Neural progenitor cell (in vitro differentiated cells): Measurements from ENCODE around the gene UBE2D2. TPM values are rescaled to one million over a fixed set of nuclear protein-coding genes. Genes with fewer than 3 reads are reported as not detected.

Experiments used
- DNase-seq: peaks from one replicate; pipeline ENCODE4 v3.0.0-alpha.2; 2016; ENCODE audit warnings: low spot score
- H2AFZ ChIP-seq: fragments of 200-600 bp; sonication (generic); replicated peaks from 2 replicates; pipeline ENCODE4 v1.6.1; 2016; ENCODE audit warnings: antibody characterized with exemption
- H3F3A ChIP-seq: fragments of 200-600 bp; sonication (generic); 2 replicates; pipeline ENCODE4 v1.6.1; 2016; ENCODE audit warnings: antibody characterized with exemption, low read depth
- H3K27ac ChIP-seq: fragments of 200-600 bp; sonication (generic); 2 replicates; pipeline ENCODE4 v1.5.1; 2016; ENCODE audit warnings: mild to moderate bottlenecking
- H3K27me3 ChIP-seq: fragments of 200-600 bp; sonication (generic); 2 replicates; pipeline ENCODE4 v1.6.1; 2016; ENCODE audit warnings: mild to moderate bottlenecking, moderate library complexity
- H3K36me3 ChIP-seq: fragments of 200-600 bp; sonication (generic); 2 replicates; pipeline ENCODE4 v1.5.1; 2016
- H3K4me1 ChIP-seq: fragments of 200-600 bp; sonication (generic); 2 replicates; pipeline ENCODE4 v1.6.1; 2016; ENCODE audit warnings: mixed run types
- H3K4me2 ChIP-seq: fragments of 200-600 bp; sonication (generic); 2 replicates; pipeline ENCODE4 v1.6.1; 2016
- H3K4me3 ChIP-seq: fragments of 200-600 bp; sonication (generic); 2 replicates; pipeline ENCODE4 v1.5.1; 2016
- H3K79me2 ChIP-seq: fragments of 200-600 bp; sonication (generic); 2 replicates; pipeline ENCODE4 v1.6.1; 2016; ENCODE audit warnings: low read depth
- H3K9ac ChIP-seq: fragments of 200-600 bp; sonication (generic); 2 replicates; pipeline ENCODE4 v1.6.1; 2016
- H3K9me3 ChIP-seq: fragments of 200-600 bp; sonication (generic); 2 replicates; pipeline ENCODE4 v1.5.1; 2016; ENCODE audit warnings: low read depth
- H4K20me1 ChIP-seq: fragments of 200-600 bp; sonication (generic); 2 replicates; pipeline ENCODE4 v1.6.1; 2016; ENCODE audit warnings: low read depth
- H3K27ac Mint-ChIP-seq: 3 replicates; pipeline ENCODE4 v1.8.0; 2021; ENCODE audit warnings: mixed read lengths
- H3K27me3 Mint-ChIP-seq: 2 replicates; pipeline ENCODE4 v1.8.0; 2022; ENCODE audit warnings: low read depth, mild to moderate bottlenecking, inconsistent platforms, moderate library complexity, mixed read lengths; ENCODE audit not compliant: insufficient read depth
- H3K36me3 Mint-ChIP-seq: 3 replicates; pipeline ENCODE4 v1.8.0; 2021; ENCODE audit warnings: mixed read lengths
- H3K4me1 Mint-ChIP-seq: 3 replicates; pipeline ENCODE4 v1.8.0; 2021; ENCODE audit warnings: mixed read lengths
- H3K4me3 Mint-ChIP-seq: 3 replicates; pipeline ENCODE4 v1.8.0; 2021; ENCODE audit warnings: mild to moderate bottlenecking, moderate library complexity, mixed read lengths
- H3K9me3 Mint-ChIP-seq: 3 replicates; pipeline ENCODE4 v1.8.0; 2020; ENCODE audit warnings: mixed read lengths
- EZH2 ChIP-seq: fragments of 200-600 bp; sonication (generic); IDR thresholded peaks from 2 replicates; pipeline ENCODE4 v1.6.1; 2017; ENCODE audit warnings: antibody characterized with exemption, mild to moderate bottlenecking, moderate library complexity
- EZH2phosphoT487 ChIP-seq: fragments of 200-600 bp; sonication (generic); IDR thresholded peaks from 2 replicates; pipeline ENCODE4 v1.6.1; 2017; ENCODE audit warnings: antibody characterized with exemption
- total RNA-seq: library from RNA; depleted of rRNA; stranded (reverse); fragments of >200 nt; gene quantifications from 2 replicates; pipeline ENCODE4 v1.2.3, GENCODE V29; 2015; ENCODE audit warnings: low replicate concordance
- TF ChIP-seq, protein P1 (sequence below): fragments of 200-600 bp; sonication (generic); IDR thresholded peaks from 2 replicates; pipeline ENCODE4 v1.5.1; 2017; ENCODE audit warnings: antibody characterized with exemption, mild to moderate bottlenecking

The UBE2D2 gene
- total RNA-seq, 1 donor from 2014 or later, result 141 TPM

DNA sequence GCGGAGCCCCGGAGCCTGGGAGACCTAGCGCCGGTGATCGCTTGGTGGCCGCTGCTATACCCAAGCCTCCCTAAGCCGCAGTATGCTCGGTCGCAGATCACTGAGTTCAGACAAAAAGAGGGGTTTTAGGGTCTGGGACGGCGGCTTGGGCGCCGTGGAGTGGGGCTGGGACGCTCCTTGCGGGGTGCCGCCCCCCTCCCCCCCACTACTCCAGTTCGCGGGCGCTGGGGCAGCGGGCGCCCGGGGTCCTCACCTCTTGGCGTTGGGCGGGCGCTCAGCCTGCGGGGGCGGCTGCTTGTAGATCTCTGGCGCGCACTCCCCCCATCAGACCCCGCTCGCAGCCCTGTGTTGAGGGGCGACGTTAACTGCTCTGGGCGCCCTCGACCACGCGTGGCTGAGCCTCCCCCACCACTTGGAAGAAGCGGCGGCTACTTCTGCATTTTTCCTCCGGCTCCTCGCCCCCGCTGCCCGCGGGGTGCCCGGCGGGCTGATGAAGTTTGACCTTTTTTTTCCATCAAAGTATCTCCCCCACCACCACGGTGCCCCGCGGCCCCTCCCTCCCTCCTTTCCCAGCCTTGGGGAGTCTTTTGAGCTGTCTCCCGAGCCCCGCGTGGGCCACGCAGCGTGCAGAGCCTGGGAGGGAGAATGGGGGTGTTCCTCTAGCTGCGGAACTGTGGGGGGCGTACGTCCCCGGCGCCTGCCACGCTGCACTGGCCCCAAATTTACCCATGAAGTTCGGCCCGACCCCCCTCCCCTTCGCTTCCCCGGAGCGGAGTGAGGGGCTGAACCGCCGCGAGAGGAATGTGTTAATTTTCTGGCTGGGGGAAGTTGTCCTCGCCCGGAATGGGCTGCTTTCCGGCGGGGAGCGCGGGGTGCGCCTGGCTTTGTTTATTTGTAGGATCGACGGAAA, 88.2 kb downstream of the UBE2D2 start:
- peaks cover 5% of the 10 kb centered on the region for H3K36me3 Mint-ChIP-seq
- peaks cover 34% of the 10 kb centered on the region for H4K20me1 ChIP-seq
- no peaks in the 10 kb centered on the region for H3K9me3 ChIP-seq
- H3K9me3 Mint-ChIP-seq, result no peaks in the 10 kb centered on the region
- H3K4me3 ChIP-seq, result peak overlapping the region; percentile 89
- H3K27ac Mint-ChIP-seq, result peak overlapping the region; percentile 98
- peaks cover 41% of the 10 kb centered on the region for H3K79me2 ChIP-seq
- no peaks in the 10 kb centered on the region for H3K36me3 ChIP-seq
- peak overlapping the region; percentile 78 for H2AFZ ChIP-seq
- H3K4me2 ChIP-seq, result peak overlapping the region; percentile 97
- peak overlapping the region; percentile 99 for H3K4me3 Mint-ChIP-seq
- peak; percentile 78 for DNase-seq
- H3K27ac ChIP-seq, result no peak overlapping the region
- peaks cover 47% of the 10 kb centered on the region for H3K4me1 ChIP-seq
- peaks cover 20% of the 10 kb centered on the region for H3K27me3 Mint-ChIP-seq
- peaks cover 37% of the 10 kb centered on the region for H3K27me3 ChIP-seq
- TF ChIP-seq EZH2 (peak; percentile 14), EZH2phosphoT487 (peak; percentile 30)
- TF ChIP-seq, protein P1, sequence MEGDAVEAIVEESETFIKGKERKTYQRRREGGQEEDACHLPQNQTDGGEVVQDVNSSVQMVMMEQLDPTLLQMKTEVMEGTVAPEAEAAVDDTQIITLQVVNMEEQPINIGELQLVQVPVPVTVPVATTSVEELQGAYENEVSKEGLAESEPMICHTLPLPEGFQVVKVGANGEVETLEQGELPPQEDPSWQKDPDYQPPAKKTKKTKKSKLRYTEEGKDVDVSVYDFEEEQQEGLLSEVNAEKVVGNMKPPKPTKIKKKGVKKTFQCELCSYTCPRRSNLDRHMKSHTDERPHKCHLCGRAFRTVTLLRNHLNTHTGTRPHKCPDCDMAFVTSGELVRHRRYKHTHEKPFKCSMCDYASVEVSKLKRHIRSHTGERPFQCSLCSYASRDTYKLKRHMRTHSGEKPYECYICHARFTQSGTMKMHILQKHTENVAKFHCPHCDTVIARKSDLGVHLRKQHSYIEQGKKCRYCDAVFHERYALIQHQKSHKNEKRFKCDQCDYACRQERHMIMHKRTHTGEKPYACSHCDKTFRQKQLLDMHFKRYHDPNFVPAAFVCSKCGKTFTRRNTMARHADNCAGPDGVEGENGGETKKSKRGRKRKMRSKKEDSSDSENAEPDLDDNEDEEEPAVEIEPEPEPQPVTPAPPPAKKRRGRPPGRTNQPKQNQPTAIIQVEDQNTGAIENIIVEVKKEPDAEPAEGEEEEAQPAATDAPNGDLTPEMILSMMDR, result no peak
- H3K9ac ChIP-seq, result no peak overlapping the region
- H3K4me1 Mint-ChIP-seq, result peaks cover 57% of the 10 kb centered on the region
- peaks cover 62% of the 10 kb centered on the region for H3F3A ChIP-seq

GRCh38 chr5:139650031-139650688, 89.0 kb downstream of the UBE2D2 start:
- Histone ChIP-seq H4K20me1 (peaks cover 39% of the 10 kb centered on the region), H3K36me3 (no peaks in the 10 kb centered on the region), H3K4me3 (peak overlapping the region; percentile 89), H3K4me2 (peak overlapping the region; percentile 97), H3K27ac (no peak overlapping the region), H3F3A (peaks cover 69% of the 10 kb centered on the region), H3K4me1 (peaks cover 55% of the 10 kb centered on the region), H3K79me2 (peaks cover 48% of the 10 kb centered on the region), H2AFZ (no peak overlapping the region), H3K9me3 (no peaks in the 10 kb centered on the region), H3K27me3 (peaks cover 28% of the 10 kb centered on the region), H3K9ac (no peak overlapping the region)
- H3K27me3 Mint-ChIP-seq, result peaks cover 16% of the 10 kb centered on the region
- peaks cover 59% of the 10 kb centered on the region for H3K4me1 Mint-ChIP-seq
- peak; percentile 80 for DNase-seq
- H3K9me3 Mint-ChIP-seq, result no peaks in the 10 kb centered on the region
- TF ChIP-seq, protein P1, result peak; percentile 49
- TF ChIP-seq EZH2phosphoT487 (no peak), EZH2 (peak; percentile 33)
- H3K4me3 Mint-ChIP-seq, result peak overlapping the region; percentile 99
- H3K27ac Mint-ChIP-seq, result peak overlapping the region; percentile 98
- peaks cover 3% of the 10 kb centered on the region for H3K36me3 Mint-ChIP-seq

DNA sequence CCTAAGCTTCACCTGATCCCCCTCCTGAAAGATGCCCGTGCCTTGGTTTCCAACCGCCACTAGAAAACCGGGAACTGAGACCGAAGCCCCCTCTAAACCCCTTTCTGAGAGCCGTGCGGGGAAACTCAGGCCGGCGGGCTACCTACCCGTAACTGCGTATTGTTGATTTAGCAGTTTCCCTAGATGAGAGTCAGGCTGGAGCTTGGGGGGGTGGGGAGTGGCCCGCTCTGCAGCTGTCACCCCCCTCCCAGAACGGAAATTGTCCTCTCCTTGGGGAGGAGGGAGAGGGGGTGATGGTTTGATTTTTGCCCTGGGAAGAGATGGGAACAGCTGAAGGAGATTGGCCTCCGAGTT, 89.5 kb downstream of the UBE2D2 start:
- peak overlapping the region; percentile 89 for H3K4me3 ChIP-seq
- no peaks in the 10 kb centered on the region for H3K9me3 ChIP-seq
- Mint-ChIP-seq H3K27ac (no peak overlapping the region), H3K4me3 (peak overlapping the region; percentile 99), H3K27me3 (peaks cover 14% of the 10 kb centered on the region), H3K9me3 (no peaks in the 10 kb centered on the region), H3K36me3 (peaks cover 2% of the 10 kb centered on the region), H3K4me1 (peaks cover 63% of the 10 kb centered on the region)
- peak overlapping the region; percentile 97 for H3K4me2 ChIP-seq
- H3K9ac ChIP-seq, result no peak overlapping the region
- H4K20me1 ChIP-seq, result peaks cover 39% of the 10 kb centered on the region
- no peak for DNase-seq
- no peak overlapping the region for H2AFZ ChIP-seq
- peaks cover 69% of the 10 kb centered on the region for H3F3A ChIP-seq
- H3K79me2 ChIP-seq, result peaks cover 52% of the 10 kb centered on the region
- H3K27ac ChIP-seq, result no peak overlapping the region
- TF ChIP-seq EZH2phosphoT487, result no peak
- TF ChIP-seq EZH2, result no peak
- TF ChIP-seq, protein P1, result no peak
- peaks cover 23% of the 10 kb centered on the region for H3K27me3 ChIP-seq
- H3K36me3 ChIP-seq, result no peaks in the 10 kb centered on the region
- peaks cover 60% of the 10 kb centered on the region for H3K4me1 ChIP-seq
